K562 (cell line): ENCODE results near the gene IGF1R. TPM values are rescaled to one million over a fixed set of nuclear protein-coding genes. Genes with fewer than 3 reads are reported as not detected.

Experiments used
- ATAC-seq: fragments of 200-7000 bp; cut with Tn5 transposase; 3 replicates; pipeline ENCODE4 v1.9.1; 2020; ENCODE audit warnings: moderate library complexity
- BruUV-seq: library from RNA; stranded (reverse); fragments of 400-500 nt; replicated peaks from 2 replicates; lab custom pipeline; 2021; lab: Mats Ljungman, UMichigan
- CTCF ChIA-PET: fragments of 300-600 bp; formaldehyde crosslinking; extraction: SDS; loops from one replicate; lab custom pipeline; 2021; ENCODE audit warnings: low intra/inter-chr PET ratio; lab: Yijun Ruan, JAX
- POLR2A ChIA-PET: fragments of 300-600, 350-650 bp; sonication (Branson Sonifier 250); formaldehyde crosslinking; extraction: SDS; loops from one replicate; lab custom pipeline; 2021; ENCODE audit warnings: antibody characterized with exemption, inconsistent platforms; lab: Yijun Ruan, JAX
- DNase-seq, 4 experiments: peaks; one replicate each; pipeline versions ENCODE4 v3.0.0 to v3.0.0-alpha.2; 2011 to 2018; ENCODE audit warnings: low spot score in 3 of 4, mixed read lengths in 3 of 4; ENCODE audit errors: extremely low read depth in 1 of 4
- FAIRE-seq: peaks from 2 replicates; lab custom pipeline; 2011; peaks lifted over from hg19 to GRCh38; lab: Jason Lieb, UNC
- H2AFZ ChIP-seq: 2 replicates; pipeline ENCODE4 v1.6.0; 2011; ENCODE audit warnings: low read depth, low read length, control low read depth, inconsistent platforms
- H3K27ac ChIP-seq: fragments of 200-600 bp; 3 replicates; pipeline ENCODE4 v1.8.0; 2011; ENCODE audit warnings: low read depth, mild to moderate bottlenecking, control low read depth, inconsistent platforms, low read length, moderate library complexity, mixed read lengths; ENCODE audit errors: extremely low read depth
- H3K27me3 ChIP-seq, 2 experiments: fragments of 300-600 bp in 1 of 2; 2 replicates in 1 of 2; 3 replicates in 1 of 2; pipeline versions ENCODE4 v1.6.0 to v1.8.0; 2011; ENCODE audit warnings: inconsistent platforms in 2 of 2, low read length in 2 of 2, mild to moderate bottlenecking in 1 of 2, mixed read lengths in 1 of 2, moderate library complexity in 1 of 2; ENCODE audit not compliant: control insufficient read depth in 2 of 2, insufficient read depth in 2 of 2
- H3K36me3 ChIP-seq: fragments of 300-600 bp; 3 replicates; pipeline ENCODE4 v1.8.0; 2011; ENCODE audit warnings: mild to moderate bottlenecking, low read length, inconsistent platforms; ENCODE audit not compliant: control insufficient read depth, insufficient read depth
- H3K4me1 ChIP-seq, 2 experiments: fragments of 200-600 bp in 1 of 2; replicated peaks in 1 of 2; 2 replicates in 1 of 2; 3 replicates in 1 of 2; pipeline versions ENCODE4 v1.5.1 to v1.8.0; 2011; ENCODE audit warnings: inconsistent platforms in 2 of 2, low read length in 2 of 2, mild to moderate bottlenecking in 1 of 2, mixed read lengths in 1 of 2, moderate library complexity in 1 of 2; ENCODE audit not compliant: control insufficient read depth in 2 of 2, insufficient read depth in 2 of 2
- H3K4me2 ChIP-seq: 2 replicates; pipeline ENCODE4 v1.6.1; 2011; ENCODE audit warnings: low read length, control low read depth, inconsistent platforms, mixed read lengths; ENCODE audit not compliant: insufficient read depth
- H3K4me3 ChIP-seq: fragments of 200-600 bp; sonication (generic), shearing (Covaris generic); 2 replicates; pipeline ENCODE4 v1.5.1; 2016; ENCODE audit warnings: control low read depth, inconsistent platforms
- H3K79me2 ChIP-seq: fragments of 200-600 bp; 3 replicates; pipeline ENCODE4 v1.8.0; 2011; ENCODE audit warnings: low read length, inconsistent platforms; ENCODE audit not compliant: control insufficient read depth, insufficient read depth
- H3K9ac ChIP-seq, 2 experiments: 2 replicates each; pipeline versions ENCODE4 v1.6.0 to v1.6.1; 2011; ENCODE audit warnings: low read depth in 2 of 2, low read length in 2 of 2, control low read depth in 1 of 2, inconsistent platforms in 1 of 2, mild to moderate bottlenecking in 1 of 2, mixed read lengths in 1 of 2; ENCODE audit not compliant: insufficient read depth in 1 of 2
- H3K9me1 ChIP-seq: one replicate; pipeline ENCODE4 v1.6.0; 2011; ENCODE audit warnings: inconsistent platforms, mild to moderate bottlenecking, low read length, moderate library complexity; ENCODE audit not compliant: control insufficient read depth, insufficient read depth
- H3K9me3 ChIP-seq: replicated peaks from 2 replicates; pipeline ENCODE4 v1.5.1; 2011; ENCODE audit warnings: low read depth, low read length, inconsistent platforms; ENCODE audit not compliant: control insufficient read depth, insufficient read depth
- H4K20me1 ChIP-seq: replicated peaks from 2 replicates; pipeline ENCODE4 v1.6.1; 2011; ENCODE audit warnings: low read length, inconsistent platforms, mixed read lengths; ENCODE audit not compliant: control insufficient read depth, insufficient read depth
- ATF4 ChIP-seq: fragments of 450-650 bp; formaldehyde crosslinking; IDR thresholded peaks from 2 replicates; pipeline ENCODE4 v1.4.0; 2022; ENCODE audit warnings: mild to moderate bottlenecking, moderate library complexity
- CBX5 ChIP-seq: IDR thresholded peaks from 2 replicates; pipeline ENCODE4 v1.6.1; 2014; ENCODE audit warnings: low read depth, borderline replicate concordance
- CLOCK ChIP-seq: fragments of 250-450 bp; sonication (Bioruptor Pico); IDR thresholded peaks from 2 replicates; pipeline ENCODE4 v1.4.0; 2020; ENCODE audit warnings: mild to moderate bottlenecking, moderate library complexity, borderline replicate concordance
- CTCF ChIP-seq, 3 experiments: IDR thresholded peaks in 2 of 3; conservative IDR thresholded peaks in 1 of 3; 2 replicates each; pipeline ENCODE4 v1.5.1; 2011 to 2012; ENCODE audit warnings: low read length in 3 of 3, mild to moderate bottlenecking in 3 of 3, control low read depth in 2 of 3, improper control_type of control experiment in 1 of 3, inconsistent platforms in 1 of 3, low read depth in 1 of 3, mixed read lengths in 1 of 3, moderate library complexity in 1 of 3; ENCODE audit not compliant: insufficient read depth in 2 of 3
- KAT7 ChIP-seq: sonication (generic); formaldehyde crosslinking; IDR thresholded peaks from 2 replicates; pipeline ENCODE4 v1.8.0; 2022; ENCODE audit warnings: missing genetic modification reagents, mild to moderate bottlenecking, borderline replicate concordance
- MNT ChIP-seq, 2 experiments: fragments of 450-650 bp; conservative IDR thresholded peaks; 2 replicates each; pipeline ENCODE4 v1.6.1; 2017; ENCODE audit warnings: mild to moderate bottlenecking in 2 of 2, moderate library complexity in 2 of 2
- NFE2L1 ChIP-seq: fragments of 450-650 bp; IDR thresholded peaks from 2 replicates; pipeline ENCODE4 v1.6.1; 2016; ENCODE audit warnings: missing genetic modification characterization, low read depth, mild to moderate bottlenecking, missing compliant biosample characterization, moderate library complexity, borderline replicate concordance
- NR2C1 ChIP-seq, 2 experiments: fragments of 450-650 bp; IDR thresholded peaks; 2 replicates each; pipeline ENCODE4 v1.6.1; 2017; ENCODE audit warnings: mild to moderate bottlenecking in 2 of 2, antibody characterized with exemption in 1 of 2, inconsistent platforms in 1 of 2, missing compliant biosample characterization in 1 of 2, missing genetic modification characterization in 1 of 2
- PML ChIP-seq: IDR thresholded peaks from 2 replicates; pipeline ENCODE4 v1.6.1; 2012; ENCODE audit warnings: low read length, inconsistent platforms
- SIRT6 ChIP-seq: IDR thresholded peaks from one replicate; pipeline ENCODE4 v1.6.1; 2012; ENCODE audit warnings: low read depth, mild to moderate bottlenecking, control low read depth, inconsistent platforms, low read length, moderate library complexity
- THAP12 ChIP-seq: fragments of 250-450 bp; sonication (Bioruptor Pico); IDR thresholded peaks from 2 replicates; pipeline ENCODE4 v1.9.0; 2021; ENCODE audit warnings: mild to moderate bottlenecking, inconsistent platforms
- ZNF699 ChIP-seq: fragments of 250-450 bp; sonication (Bioruptor Pico); IDR thresholded peaks from 2 replicates; pipeline ENCODE4 v1.8.0; 2021; ENCODE audit warnings: mild to moderate bottlenecking, moderate library complexity; ENCODE audit not compliant: insufficient replicate concordance
- WGBS: fragments of 100-300 bp; shearing (Covaris generic); methylation state at CpG from one replicate; pipeline ENCODE4 v1.1.6; 2016; ENCODE audit warnings: low coverage, mixed read lengths; ENCODE audit not compliant: insufficient coverage; ENCODE audit errors: missing lambda C conversion rate; 5-methylcytosine and 5-hydroxymethylcytosine counted together
- in situ Hi-C: fragments of 300-500 bp; cut with MboI; formaldehyde crosslinking; loops from 4 replicates; pipeline ENCODE4 v1.15.0; 2018; ENCODE audit warnings: inconsistent platforms, mixed read lengths
- intact Hi-C: fragments of 100-400 bp; cut with micrococcal nuclease; formaldehyde crosslinking; loops from 2 replicates; pipeline ENCODE4 v1.14.2; 2022
- polyA plus RNA-seq, 8 experiments: library from polyadenylated mRNA; depleted of rRNA in 4 of 8; stranded (reverse) in 5 of 8; unstranded in 3 of 8; fragments of >200 nt; fragmentation: Nextera tagmentation in 2 of 8; fragmentation: Illumina TruSeq in 1 of 8; extraction: Ambion mirVana in 2 of 8; extraction: Trizol in 1 of 8; gene quantifications; 2 replicates each; pipeline versions ENCODE4 v1.2.1 to v1.2.3, GENCODE V29; 2011 to 2014; ENCODE audit warnings: inconsistent platforms in 1 of 8, missing spikeins in 1 of 8
- total RNA-seq, 7 experiments: library from RNA; depleted of rRNA in 6 of 7; stranded (reverse); fragments of >200 nt in 6 of 7; fragmentation: Illumina TruSeq in 2 of 7; extraction: Trizol in 2 of 7; gene quantifications; 2 replicates each; pipeline versions ENCODE4 v1.2.1 to v1.2.3, GENCODE V29; 2011 to 2021; ENCODE audit warnings: low replicate concordance in 1 of 7

The IGF1R gene
- total and polyA plus RNA-seq, 9 of the 15 experiments (the other 6 are each of a cell fraction or from before 2014, with no cell fraction given): 0.35 to 8.0 (median 1.6) TPM

- no peak overlapping the region for H3K4me2 ChIP-seq
- H3K27ac ChIP-seq: no peak overlapping the region
- no peaks in the 10 kb centered on the region for H3K79me2 ChIP-seq
- no peak overlapping the region for H3K4me3 ChIP-seq
- no peaks in the 10 kb centered on the region for H3K36me3 ChIP-seq
- no peaks in the 10 kb centered on the region for H3K9me1 ChIP-seq
- no peak overlapping the region for H3K9ac ChIP-seq
- POLR2A ChIA-PET: no interaction called here
- in situ Hi-C loops (no loop called here), intact Hi-C loops (no loop called here)
- H3K9me3 ChIP-seq: no peaks in the 10 kb centered on the region
- no peaks in the 10 kb centered on the region; a peak in 3 of 5 replicates for H3K27me3 ChIP-seq
- DNase-seq (no peak), ATAC-seq (no peak), FAIRE-seq (no peak)
- CTCF ChIA-PET: no interaction called here
- 0% methylated on average over 4 of the region's 4 CpGs for WGBS
- no peaks in the 10 kb centered on the region for H3K4me1 ChIP-seq
- H2AFZ ChIP-seq: no peak overlapping the region
- no peaks in the 10 kb centered on the region for H4K20me1 ChIP-seq
- BruUV-seq: no TSS peak
- TF ChIP-seq KAT7 (CRISPR knock-in tag) (no peak), CTCF (IDR thresholded peaks at IDR 0.05 in 2 of 3, conservative IDR thresholded peaks at IDR 0.05 in 1 of 3; ENCODE audit: insufficient read depth in 2 of 3, low read depth in 1 of 3, low read length in 3 of 3) (no peak), NR2C1 (IDR thresholded peaks at IDR 0.05) (no peak), NR2C1 (tag; IDR thresholded peaks at IDR 0.05) (no peak), THAP12 (no peak), ATF4 (no peak), SIRT6 (no peak), NFE2L1 (tag) (no peak), ZNF699 (CRISPR knock-in tag) (no peak), MNT (conservative IDR thresholded peaks at IDR 0.05) (no peak), PML (no peak), CBX5 (no peak), CLOCK (CRISPR knock-in tag) (no peak)
Measured at GRCh38 chr15:98842973-98843285, 194.6 kb downstream of the IGF1R start.
